CD4-positive, alpha-beta T cell treated with Interleukin-6 at 100 ng/mL for 8 hours (primary cell): ENCODE data around the gene TRIM26.
"Not testable (repeated sequence)": the region's sequence is repeated elsewhere in the genome, so short reads cannot be mapped to it uniquely, and the experiment has no call there.

Source experiments
- DNase-seq: peaks from one replicate; pipeline ENCODE4 v3.0.0-alpha.2; 2020; ENCODE audit warnings: mixed read lengths, low spot score

TRIM26 gene

GRCh38 chr6:30169658-30170614 lies 43.3 kb downstream of the TRIM26 start:
- peak; percentile 24 for DNase-seq

GRCh38 chr6:30168741-30169140 lies 44.5 kb downstream of the TRIM26 start:
- DNase-seq, result no peak

- no peak for DNase-seq
Measured at GRCh38 chr6:30167101-30167500, 46.1 kb downstream of the TRIM26 start.

- DNase-seq, result not testable (repeated sequence)
Measured at GRCh38 chr6:30165238-30165637, 48.0 kb downstream of the TRIM26 start.

- no peak for DNase-seq
Measured at GRCh38 chr6:30164714-30165113, 48.5 kb downstream of the TRIM26 start.

GRCh38 chr6:30163918-30164654 lies 49.1 kb downstream of the TRIM26 start:
- no peak for DNase-seq

- DNase-seq, result no peak
Measured at GRCh38 chr6:30163090-30163917, 49.9 kb downstream of the TRIM26 start, which contains the start of gene TRIM15. Gene TRIM15, plus strand, starts transcription at chr6:30163546. Its CDS starts 139 bp downstream, at chr6:30163685.

GRCh38 chr6:30162265-30163089 lies 50.7 kb downstream of the TRIM26 start:
- no peak for DNase-seq

GRCh38 chr6:30160785-30161531 lies 52.2 kb downstream of the TRIM26 start, which contains the start of gene TRIM10:
Gene TRIM10, minus strand, starts transcription at chr6:30161211. Its CDS starts 353 bp downstream, at chr6:30160858.
- no peak for DNase-seq

GRCh38 chr6:30160008-30160784 lies 53.0 kb downstream of the TRIM26 start:
- no peak for DNase-seq

- no peak for DNase-seq
Measured at GRCh38 chr6:30158475-30159040, 54.6 kb downstream of the TRIM26 start.

- no peak for DNase-seq
Measured at GRCh38 chr6:30157999-30158398, 55.2 kb downstream of the TRIM26 start.

GRCh38 chr6:30157581-30157980 lies 55.6 kb downstream of the TRIM26 start:
- no peak for DNase-seq

- no peak for DNase-seq
Measured at GRCh38 chr6:30156774-30157173, 56.4 kb downstream of the TRIM26 start.

GRCh38 chr6:30156262-30156599 lies 57.0 kb downstream of the TRIM26 start:
- no peak for DNase-seq

- no peak for DNase-seq
Measured at GRCh38 chr6:30155520-30156261, 57.5 kb downstream of the TRIM26 start.

- DNase-seq, result no peak
Measured at GRCh38 chr6:30154709-30155519, 58.3 kb downstream of the TRIM26 start.

- DNase-seq, result no peak
Measured at GRCh38 chr6:30154061-30154460, 59.1 kb downstream of the TRIM26 start.
